Measurements from ENCODE around the gene IQCK.
"Not testable (repeated sequence)": the region's sequence is repeated elsewhere in the genome, so short reads cannot be mapped to it uniquely, and the experiment has no call there.

IQCK gene

DNA sequence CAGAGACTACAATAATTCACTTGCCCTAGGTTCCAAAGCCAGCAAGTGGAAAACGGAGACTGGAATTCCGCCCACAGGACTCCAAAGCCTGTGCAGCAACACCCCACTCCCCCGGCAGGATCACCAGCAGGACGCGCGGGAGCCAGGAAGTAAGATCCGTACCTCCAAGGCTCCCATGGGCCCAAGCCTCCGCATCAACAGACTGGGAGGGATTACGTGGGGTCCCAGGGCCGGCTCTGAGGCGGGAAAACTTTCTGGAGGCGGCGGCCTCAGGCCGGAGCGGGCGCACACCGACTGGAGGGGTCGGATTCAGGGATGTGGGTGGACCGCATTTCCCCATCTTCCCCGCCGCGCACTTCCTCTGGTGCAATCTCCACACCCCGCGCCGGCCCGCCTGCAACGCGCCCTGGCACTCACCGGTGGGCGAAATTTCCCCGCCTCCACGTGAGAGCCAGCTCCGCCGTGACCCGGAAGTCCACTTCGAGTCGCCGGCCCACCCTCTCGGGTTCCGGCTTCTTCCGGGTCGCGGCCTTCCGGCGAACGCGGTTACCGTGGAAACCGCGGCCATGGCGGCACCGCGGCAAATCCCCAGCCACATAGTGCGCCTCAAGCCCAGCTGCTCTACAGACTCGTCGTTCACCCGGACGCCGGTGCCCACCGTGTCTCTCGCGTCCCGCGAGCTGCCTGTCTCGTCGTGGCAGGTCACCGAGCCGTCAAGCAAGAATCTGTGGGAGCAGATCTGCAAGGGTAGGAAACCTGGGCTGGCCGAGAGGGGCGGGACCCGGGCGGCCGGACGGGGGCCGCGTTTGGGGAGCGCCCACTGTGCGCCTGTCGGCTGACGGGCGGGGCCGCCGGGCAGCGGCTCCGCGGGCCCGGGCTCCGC is at the start of gene IQCK, which contains the start of gene KNOP1:
IQCK (plus strand) TSS at position 531 of the 883 bp plus-strand sequence; CDS start at position 567, 36 bp downstream.
KNOP1 (minus strand) TSS at position 487 of the 883 bp plus-strand sequence. CDS start 3,192 bp downstream, outside the sequence.
- peak; percentile 73 for DNase-seq (ENCODE audit: low read depth)

DNA sequence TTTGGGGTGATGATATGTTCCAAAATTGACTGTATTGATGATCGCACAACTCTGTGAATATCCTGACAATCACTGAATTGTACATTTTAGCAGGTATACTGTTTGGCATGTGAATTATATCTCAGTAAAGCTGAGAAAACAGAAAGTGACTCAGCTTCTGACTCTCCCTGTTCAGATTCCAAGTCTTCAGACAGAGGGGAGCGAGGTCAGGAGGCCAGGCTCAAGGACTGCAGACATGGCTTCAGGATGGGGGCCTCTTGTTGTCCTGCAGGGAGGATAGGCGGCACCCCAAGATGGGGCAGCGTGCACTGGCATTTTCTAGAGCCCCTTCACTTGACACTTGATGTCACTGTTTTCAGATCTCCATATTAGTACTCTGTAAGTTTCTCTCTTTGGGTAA is 45.7 kb upstream of the IQCK start:
- DNase-seq (ENCODE audit: low read depth) = no peak

GRCh38 chr16:19674485-19674884 is 43.6 kb upstream of the IQCK start:
- DNase-seq (ENCODE audit: low read depth) = no peak

GRCh38 chr16:19677402-19677801 is 40.7 kb upstream of the IQCK start:
- no peak for DNase-seq (ENCODE audit: low read depth)

- no peak for DNase-seq (ENCODE audit: low read depth)
These were observed 39.3 kb upstream of the IQCK start for GRCh38 chr16:19678804-19679203.

- DNase-seq (ENCODE audit: low read depth) = not testable (repeated sequence)
These were observed 38.8 kb upstream of the IQCK start for GRCh38 chr16:19679281-19679680.

DNA sequence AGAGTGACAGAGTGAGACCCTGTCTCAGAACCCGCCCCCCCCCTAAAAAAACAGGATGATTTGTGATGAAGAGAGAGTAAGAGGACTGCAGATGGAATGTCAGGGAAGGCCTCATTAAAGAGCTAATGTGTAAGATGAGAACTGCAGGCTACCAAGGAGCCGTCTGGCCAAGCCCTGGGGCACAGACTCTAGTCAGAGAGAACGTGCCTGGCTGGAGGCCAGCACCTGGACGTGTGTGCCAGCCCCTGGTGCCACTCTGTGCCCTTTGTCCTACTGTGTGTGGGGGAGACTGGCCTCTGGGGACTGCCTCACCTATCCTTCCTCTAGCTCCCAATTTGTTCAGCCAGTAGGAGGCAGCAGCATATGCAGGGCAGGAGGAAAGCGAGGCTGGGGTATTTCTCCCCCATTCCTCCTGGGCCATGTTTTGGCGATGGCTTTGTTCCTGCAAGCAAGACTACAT is 37.2 kb upstream of the IQCK start:
- DNase-seq (ENCODE audit: low read depth) = no peak

- no peak for DNase-seq (ENCODE audit: low read depth)
These were observed 36.4 kb upstream of the IQCK start for GRCh38 chr16:19681637-19682036.

DNA sequence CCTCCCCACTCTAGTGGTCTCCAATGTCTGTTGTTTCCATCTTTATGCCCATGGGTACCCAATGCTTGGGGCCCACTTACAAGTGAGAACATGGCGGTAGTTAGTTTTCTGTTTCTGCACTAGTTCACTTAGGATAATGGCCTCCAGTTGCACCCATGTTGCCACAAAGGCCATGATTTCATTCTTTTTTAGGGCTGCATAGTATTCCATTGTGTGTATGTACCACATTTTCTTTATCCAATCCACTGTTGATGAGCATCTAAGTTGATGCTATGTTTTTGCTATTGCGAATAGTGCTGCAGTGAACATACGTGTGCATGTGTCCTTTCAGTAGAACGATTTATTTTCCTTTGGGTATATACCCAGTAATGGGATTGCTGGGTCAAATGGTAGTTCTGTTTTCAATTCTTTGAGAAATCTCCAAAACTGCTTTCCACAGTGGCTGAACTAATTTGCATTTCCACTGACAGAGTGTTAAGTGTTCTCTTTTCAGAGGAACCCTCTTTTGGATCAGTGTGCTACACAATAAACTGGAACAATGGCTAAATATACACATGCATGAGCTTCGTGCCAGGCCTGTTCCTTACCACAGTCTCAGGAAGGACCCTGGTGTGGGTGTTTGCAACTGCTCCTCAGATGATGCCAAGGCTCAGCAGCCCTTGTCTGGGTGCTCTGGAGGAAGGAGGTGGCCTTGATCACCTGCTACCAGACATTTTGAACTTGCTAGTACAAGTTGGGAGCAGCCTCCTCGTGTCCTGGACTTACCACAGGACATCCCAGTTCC is 34.4 kb upstream of the IQCK start:
- no peak for DNase-seq (ENCODE audit: low read depth)

- DNase-seq (ENCODE audit: low read depth) = no peak
These were observed 32.9 kb upstream of the IQCK start for GRCh38 chr16:19685176-19685575.

DNA sequence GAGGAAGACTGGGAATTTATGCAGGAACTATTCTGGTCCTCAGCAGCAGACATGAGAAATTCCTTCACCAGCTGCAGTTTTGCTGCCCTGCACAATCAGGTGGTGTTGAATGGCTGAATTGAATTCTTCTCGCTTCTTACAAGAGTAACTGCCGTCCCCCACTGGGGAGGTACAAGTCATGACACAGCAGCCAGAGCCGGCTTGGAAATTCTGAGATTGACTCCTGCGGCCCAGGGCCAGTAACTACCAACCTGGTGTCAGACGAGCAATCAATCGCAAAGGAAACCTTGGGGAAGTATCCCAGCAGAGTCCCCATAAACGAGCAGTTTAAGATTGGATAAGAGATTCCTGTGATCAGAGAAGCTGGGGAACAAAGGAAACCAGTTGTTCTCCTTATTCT is 30.8 kb upstream of the IQCK start:
- no peak for DNase-seq (ENCODE audit: low read depth)

- DNase-seq (ENCODE audit: low read depth) = no peak
These were observed 29.6 kb upstream of the IQCK start for GRCh38 chr16:19688396-19689024.

DNA sequence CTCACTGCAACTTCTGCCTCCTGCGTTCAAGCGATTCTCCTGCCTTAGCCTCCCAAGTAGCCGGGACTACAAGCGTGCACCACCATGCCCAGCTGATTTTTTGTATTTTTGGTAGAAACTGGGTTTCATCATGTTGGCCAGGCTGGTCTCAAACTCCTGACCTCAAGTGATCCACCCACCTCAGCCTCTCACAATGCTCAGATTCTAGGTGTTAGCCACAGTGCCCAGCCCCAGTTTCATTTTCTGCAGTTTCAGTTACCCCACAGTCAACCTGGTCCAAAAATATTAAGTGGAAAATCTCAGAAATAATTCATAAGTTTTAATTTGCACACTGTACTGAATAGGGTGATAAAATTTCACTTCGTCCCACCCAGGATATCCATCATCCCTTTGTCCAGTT is 28.7 kb upstream of the IQCK start:
- no peak for DNase-seq (ENCODE audit: low read depth)

DNA sequence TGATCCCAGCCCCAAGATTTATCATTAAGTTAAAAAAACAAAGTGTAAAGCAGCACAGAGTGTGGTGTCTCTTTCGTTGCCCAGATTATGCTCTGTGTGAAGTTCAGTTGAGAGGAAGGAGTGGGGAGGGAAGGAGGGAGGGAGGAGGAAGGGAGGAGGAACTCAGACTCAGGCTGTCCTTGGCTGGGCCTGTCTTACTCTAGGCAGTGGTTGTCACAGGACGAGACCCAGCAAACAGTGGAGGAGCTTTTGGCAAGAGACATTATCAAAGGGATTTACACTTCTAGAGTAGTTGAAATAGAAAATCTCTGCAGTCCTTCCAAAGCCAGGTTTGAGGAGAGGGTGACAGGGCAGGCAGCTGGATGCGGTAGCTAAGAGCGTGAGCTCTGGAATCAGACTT is 27.9 kb upstream of the IQCK start:
- no peak for DNase-seq (ENCODE audit: low read depth)

DNA sequence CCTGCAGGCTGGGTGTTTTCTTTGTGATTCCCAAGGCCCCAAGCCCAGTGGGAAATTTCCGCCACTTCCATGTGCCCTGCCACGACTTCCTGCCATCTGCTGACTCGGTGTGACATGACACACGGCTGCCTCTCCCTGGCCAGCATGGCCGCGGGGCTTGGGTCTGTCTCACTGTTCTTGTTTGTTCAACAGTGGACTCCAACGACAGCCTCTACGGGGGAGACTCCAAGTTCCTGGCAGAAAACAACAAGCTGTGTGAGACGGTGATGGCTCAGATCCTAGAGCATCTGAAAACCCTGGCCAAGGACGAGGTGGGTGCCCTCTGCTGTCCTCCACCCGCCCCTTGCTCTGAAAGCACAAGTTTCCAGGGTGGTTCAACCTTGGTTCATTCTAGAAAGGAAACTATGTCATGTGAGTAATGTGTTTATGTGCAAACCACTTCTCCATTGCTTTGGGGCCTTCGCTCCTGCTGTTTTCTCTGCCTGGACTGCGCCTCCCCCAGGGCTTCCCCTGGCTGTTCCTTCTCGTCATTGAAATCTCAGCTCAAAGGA is 26.8 kb upstream of the IQCK start:
- no peak for DNase-seq (ENCODE audit: low read depth)

GRCh38 chr16:19694989-19695388 is 23.1 kb upstream of the IQCK start:
- DNase-seq (ENCODE audit: low read depth) = no peak

DNA sequence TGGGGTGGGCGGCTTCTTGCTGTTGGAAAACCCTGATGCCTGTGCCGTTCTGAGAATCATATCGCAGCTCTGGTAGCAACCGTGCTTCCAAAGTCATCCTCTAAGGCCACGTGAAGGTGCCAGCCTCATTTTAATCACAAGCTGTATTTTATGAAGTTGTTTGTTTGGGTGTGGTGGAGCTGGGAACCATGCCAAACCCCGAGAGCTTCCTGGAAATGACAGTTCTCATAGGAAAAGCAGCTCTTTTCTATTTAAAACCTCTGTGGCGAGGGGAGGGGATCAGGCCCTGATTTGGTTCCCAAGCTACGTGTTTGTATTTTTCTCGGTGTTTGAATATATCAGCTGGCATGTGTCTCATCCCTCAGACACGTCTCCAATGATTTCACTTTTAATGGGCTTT is 21.7 kb upstream of the IQCK start:
- DNase-seq (ENCODE audit: low read depth) = peak; percentile 11

DNA sequence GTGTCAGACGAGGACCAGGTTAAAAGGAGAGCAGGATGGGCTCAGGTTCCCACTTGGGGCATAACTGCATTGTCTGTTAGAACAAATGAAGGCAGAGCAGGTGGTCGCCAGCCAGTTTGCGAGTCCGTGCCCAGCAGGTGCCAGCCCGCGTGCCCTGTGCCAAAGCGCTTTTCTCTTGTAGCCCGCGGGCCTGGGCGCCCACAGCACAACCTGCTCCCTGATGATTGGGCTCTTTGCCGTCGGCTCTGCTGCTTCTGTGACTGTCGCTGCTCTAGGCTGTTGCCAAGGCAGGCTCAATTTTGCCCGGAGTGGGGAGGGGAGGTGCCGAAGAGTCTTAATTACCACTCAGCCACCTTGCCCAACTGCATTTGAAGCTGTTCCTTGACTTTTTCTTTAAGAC is 21.1 kb upstream of the IQCK start:
- no peak for DNase-seq (ENCODE audit: low read depth)

- DNase-seq (ENCODE audit: low read depth) = no peak
These were observed 20.2 kb upstream of the IQCK start for GRCh38 chr16:19697756-19698318.

GRCh38 chr16:19698480-19699465 is 19.3 kb upstream of the IQCK start:
- no peak for DNase-seq (ENCODE audit: low read depth)

- DNase-seq (ENCODE audit: low read depth) = no peak
These were observed 18.6 kb upstream of the IQCK start for GRCh38 chr16:19699472-19699871.

All from stimulated activated CD8-positive, alpha-beta memory T cell treated with anti-CD3 and anti-CD28 coated beads, Interleukin-7, amount 100 ng/mL, for 24 hours (primary cell).